ENCODE measurements around the gene ATAD3C. TPM values are rescaled to one million over a fixed set of nuclear protein-coding genes. Genes with fewer than 3 reads are reported as not detected.
"Not testable (repeated sequence)": the region's sequence is repeated elsewhere in the genome, so short reads cannot be mapped to it uniquely, and the experiment has no call there.

Gene ATAD3C
- total and polyA plus RNA-seq, 7 experiments from 2014 or later: 0.61 to 2.0 (median 1.3) TPM

GRCh38 chr1:1410238-1410637 is 39.3 kb upstream of the ATAD3C start:
- H3K27me3 Mint-ChIP-seq; H3K27ac ChIP-seq (ENCODE audit: low read depth, low read length); H3K9me3 Mint-ChIP-seq; H3K4me3 ChIP-seq (ENCODE audit: low read length); H3K9me3 ChIP-seq (ENCODE audit: control insufficient read depth in 2 of 3, low read length in 3 of 3); CTCF ChIA-PET; DNase-seq; H3K27me3 ChIP-seq (ENCODE audit: control insufficient read depth in 2 of 2, insufficient read depth in 2 of 2, low read length in 2 of 2); ATAC-seq; intact Hi-C loops (cut with micrococcal nuclease); H3K36me3 ChIP-seq (ENCODE audit: control insufficient read depth in 2 of 3, insufficient read depth in 3 of 3, low read length in 3 of 3): not testable (repeated sequence)
- Mint-ChIP-seq H3K4me1 (peaks cover 0 to 44% (median 24%) of the 10 kb centered on the region in 7 donors), H3K27ac (peak overlapping the region in 1 of 9 donors; percentile 38), H3K36me3 (peaks cover 0 to 14% (median 4%) of the 10 kb centered on the region in 5 donors), H3K4me3 (peak overlapping the region in 2 of 10 donors; percentile 35 to 76)
- H3K4me1 ChIP-seq (ENCODE audit: control insufficient read depth in 2 of 2, insufficient read depth in 2 of 2, low read length in 2 of 2): peaks cover 18 to 19% of the 10 kb centered on the region in 2 donors
- POLR2A ChIA-PET: interaction anchor here (0.9 to 5.6 kb wide), 2 partner anchors 34 to 236 kb away, joined by 4 to 55 read pairs; partner anchors contain the start of genes AURKAIP1 and TTLL10

- POLR2A ChIA-PET: interaction anchor here (0.6 kb wide), 1 partner anchor 16 kb away, joined by 3 read pairs; no protein-coding TSS in a partner anchor
- peak overlapping the region in 1 of 9 donors; percentile 2 for H3K27ac Mint-ChIP-seq
These were observed 37.9 kb upstream of the ATAD3C start for GRCh38 chr1:1411626-1412025.

GRCh38 chr1:1412311-1412902 is 37.1 kb upstream of the ATAD3C start:
- H3K9me3 ChIP-seq (ENCODE audit: control insufficient read depth in 2 of 3, low read length in 3 of 3); DNase-seq; H3K36me3 Mint-ChIP-seq; H3K4me3 Mint-ChIP-seq; H3K4me3 ChIP-seq (ENCODE audit: low read length); ATAC-seq; H3K27me3 ChIP-seq (ENCODE audit: control insufficient read depth in 2 of 2, insufficient read depth in 2 of 2, low read length in 2 of 2); H3K4me1 ChIP-seq (ENCODE audit: control insufficient read depth in 2 of 2, insufficient read depth in 2 of 2, low read length in 2 of 2); intact Hi-C loops (cut with micrococcal nuclease); POLR2A ChIA-PET; CTCF ChIA-PET; H3K27me3 Mint-ChIP-seq; H3K27ac ChIP-seq (ENCODE audit: low read depth, low read length); H3K9me3 Mint-ChIP-seq; H3K36me3 ChIP-seq (ENCODE audit: control insufficient read depth in 2 of 3, insufficient read depth in 3 of 3, low read length in 3 of 3): not testable (repeated sequence)
- Mint-ChIP-seq H3K4me1 (peaks cover 0 to 29% (median 14%) of the 10 kb centered on the region in 7 donors), H3K27ac (peak overlapping the region in 2 of 9 donors; percentile 43 to 44)

More at GRCh38 chr1:1411626-1412025, 37.9 kb upstream of the ATAD3C start:
- peaks cover 0 to 1% (median 0%) of the 10 kb centered on the region in 5 donors for H3K27me3 Mint-ChIP-seq
- no peaks in the 10 kb centered on the region for H3K9me3 ChIP-seq (ENCODE audit: control insufficient read depth in 2 of 3, low read length in 3 of 3)
- H3K36me3 Mint-ChIP-seq: peaks cover 0 to 5% (median 0%) of the 10 kb centered on the region in 5 donors
- CTCF ChIA-PET: no interaction called here
- peaks cover 6 to 8% of the 10 kb centered on the region in 2 donors for H3K4me1 ChIP-seq (ENCODE audit: control insufficient read depth in 2 of 2, insufficient read depth in 2 of 2, low read length in 2 of 2)
- peaks cover 0 to 2% (median 0%) of the 10 kb centered on the region in 11 donors for H3K9me3 Mint-ChIP-seq
- no peak for DNase-seq
- H3K4me3 Mint-ChIP-seq: peak overlapping the region in 1 of 10 donors; percentile 34
- no peak overlapping the region for H3K27ac ChIP-seq (ENCODE audit: low read depth, low read length)
- no peak for ATAC-seq
- H3K36me3 ChIP-seq (ENCODE audit: control insufficient read depth in 2 of 3, insufficient read depth in 3 of 3, low read length in 3 of 3): peaks cover 0 to 4% (median 4%) of the 10 kb centered on the region in 3 experiments
- intact Hi-C loops (cut with micrococcal nuclease): no loop called here
- H3K4me1 Mint-ChIP-seq: peaks cover 0 to 32% (median 15%) of the 10 kb centered on the region in 7 donors
- H3K4me3 ChIP-seq (ENCODE audit: low read length): no peak overlapping the region
- H3K27me3 ChIP-seq (ENCODE audit: control insufficient read depth in 2 of 2, insufficient read depth in 2 of 2, low read length in 2 of 2): no peaks in the 10 kb centered on the region

- POLR2A ChIA-PET: interaction anchor here (0.7 kb wide), 1 partner anchor 18 kb away, joined by 6 read pairs; no protein-coding TSS in a partner anchor
These were observed 33.7 kb upstream of the ATAD3C start for GRCh38 chr1:1415751-1416150.

GRCh38 chr1:1417396-1417795 is 32.1 kb upstream of the ATAD3C start:
- H3K4me1 Mint-ChIP-seq; H3K4me3 ChIP-seq (ENCODE audit: low read length); H3K4me1 ChIP-seq (ENCODE audit: control insufficient read depth in 2 of 2, insufficient read depth in 2 of 2, low read length in 2 of 2); H3K4me3 Mint-ChIP-seq; H3K27me3 ChIP-seq (ENCODE audit: control insufficient read depth in 2 of 2, insufficient read depth in 2 of 2, low read length in 2 of 2); intact Hi-C loops (cut with micrococcal nuclease); DNase-seq; CTCF ChIA-PET; H3K27ac ChIP-seq (ENCODE audit: low read depth, low read length); ATAC-seq; H3K9me3 Mint-ChIP-seq; H3K36me3 ChIP-seq (ENCODE audit: control insufficient read depth in 2 of 3, insufficient read depth in 3 of 3, low read length in 3 of 3); H3K9me3 ChIP-seq (ENCODE audit: control insufficient read depth in 2 of 3, low read length in 3 of 3); H3K36me3 Mint-ChIP-seq: not testable (repeated sequence)
- POLR2A ChIA-PET: interaction anchor here (0.8 kb wide), 1 partner anchor 112 kb away, joined by 3 read pairs; no protein-coding TSS in a partner anchor
- H3K27ac Mint-ChIP-seq: peak overlapping the region in 3 of 9 donors; percentile 7 to 48 (median 25)
- H3K27me3 Mint-ChIP-seq: peaks cover 0 to 18% (median 1%) of the 10 kb centered on the region in 5 donors

More at GRCh38 chr1:1415751-1416150, 33.7 kb upstream of the ATAD3C start:
- Histone ChIP-seq H3K4me3 (ENCODE audit: low read length) (no peak overlapping the region), H3K36me3 (ENCODE audit: control insufficient read depth in 2 of 3, insufficient read depth in 3 of 3, low read length in 3 of 3) (no peaks in the 10 kb centered on the region), H3K9me3 (ENCODE audit: control insufficient read depth in 2 of 3, low read length in 3 of 3) (no peaks in the 10 kb centered on the region), H3K27me3 (ENCODE audit: control insufficient read depth in 2 of 2, insufficient read depth in 2 of 2, low read length in 2 of 2) (no peaks in the 10 kb centered on the region), H3K27ac (ENCODE audit: low read depth, low read length) (no peak overlapping the region), H3K4me1 (ENCODE audit: control insufficient read depth in 2 of 2, insufficient read depth in 2 of 2, low read length in 2 of 2) (no peaks in the 10 kb centered on the region)
- Mint-ChIP-seq H3K9me3 (peaks cover 0 to 2% (median 0%) of the 10 kb centered on the region in 11 donors), H3K4me3 (no peak overlapping the region), H3K27ac (no peak overlapping the region), H3K4me1 (peaks cover 0 to 5% (median 4%) of the 10 kb centered on the region in 7 donors), H3K36me3 (no peaks in the 10 kb centered on the region), H3K27me3 (peaks cover 0 to 11% (median 0%) of the 10 kb centered on the region in 5 donors)
- no peak for DNase-seq
- intact Hi-C loops (cut with micrococcal nuclease): no loop called here
- CTCF ChIA-PET: no interaction called here
- no peak for ATAC-seq

GRCh38 chr1:1417825-1418463 is 31.5 kb upstream of the ATAD3C start:
- peak overlapping the region in 3 of 9 donors; percentile 7 to 48 (median 25) for H3K27ac Mint-ChIP-seq
- H3K4me3 ChIP-seq (ENCODE audit: low read length); H3K4me1 Mint-ChIP-seq; H3K36me3 ChIP-seq (ENCODE audit: control insufficient read depth in 2 of 3, insufficient read depth in 3 of 3, low read length in 3 of 3); H3K27ac ChIP-seq (ENCODE audit: low read depth, low read length); H3K9me3 Mint-ChIP-seq; intact Hi-C loops (cut with micrococcal nuclease); H3K27me3 ChIP-seq (ENCODE audit: control insufficient read depth in 2 of 2, insufficient read depth in 2 of 2, low read length in 2 of 2); ATAC-seq; H3K9me3 ChIP-seq (ENCODE audit: control insufficient read depth in 2 of 3, low read length in 3 of 3); DNase-seq; H3K4me1 ChIP-seq (ENCODE audit: control insufficient read depth in 2 of 2, insufficient read depth in 2 of 2, low read length in 2 of 2); CTCF ChIA-PET; H3K36me3 Mint-ChIP-seq: not testable (repeated sequence)
- H3K27me3 Mint-ChIP-seq: peaks cover 0 to 22% (median 6%) of the 10 kb centered on the region in 5 donors
- POLR2A ChIA-PET: interaction anchor here (0.8 kb wide), 1 partner anchor 113 kb away, joined by 3 read pairs; no protein-coding TSS in a partner anchor
- H3K4me3 Mint-ChIP-seq: peak overlapping the region in 4 of 10 donors; percentile 30 to 49 (median 44)
